GM10248 (cell line): ENCODE data around the gene BRF1.

Experiments used
- CTCF ChIA-PET: fragments of 300-600 bp; sonication (Branson Sonifier 250); formaldehyde crosslinking; extraction: SDS; loops from one replicate; lab custom pipeline; 2021; ENCODE audit warnings: antibody characterized with exemption; lab: Yijun Ruan, JAX
- POLR2A ChIA-PET: fragments of 350-650 bp; sonication (Branson Sonifier 250); formaldehyde crosslinking; extraction: SDS; loops from one replicate; lab custom pipeline; 2020; ENCODE audit warnings: antibody characterized with exemption; lab: Yijun Ruan, JAX
- DNase-seq: peaks from one replicate; pipeline ENCODE4 v3.0.0; 2012; ENCODE audit errors: extremely low spot score
- CTCF ChIP-seq: IDR thresholded peaks from 2 replicates; pipeline ENCODE4 v1.5.1; 2012; ENCODE audit warnings: mild to moderate bottlenecking, low read depth; ENCODE audit errors: extremely low read depth, missing control alignments, control extremely low read depth

BRF1 gene

GRCh38 chr14:105221598-105222178, 79.1 kb downstream of the BRF1 start:
- POLR2A ChIA-PET, result no interaction called here
- no peak for TF ChIP-seq CTCF
- DNase-seq, result no peak
- CTCF ChIA-PET, result no interaction called here

- ChIA-PET CTCF (interaction anchor here (0.8 kb wide), 1 partner anchor 18 kb away, joined by 3 read pairs; no protein-coding TSS in a partner anchor), POLR2A (no interaction called here)
- DNase-seq, result no peak
- TF ChIP-seq CTCF, result no peak
These were observed 79.9 kb downstream of the BRF1 start for GRCh38 chr14:105220699-105221597.

GRCh38 chr14:105219753-105220152, 81.0 kb downstream of the BRF1 start:
- no peak for DNase-seq
- no peak for TF ChIP-seq CTCF
- ChIA-PET CTCF (no interaction called here), POLR2A (no interaction called here)

- CTCF ChIA-PET, result interaction anchor here (1.4 kb wide), 1 partner anchor 270 kb away, joined by 3 read pairs; no protein-coding TSS in a partner anchor
- DNase-seq, result no peak
- POLR2A ChIA-PET, result no interaction called here
- TF ChIP-seq CTCF, result no peak
These were observed 81.7 kb downstream of the BRF1 start for GRCh38 chr14:105219043-105219612.

GRCh38 chr14:105218611-105219010, 82.2 kb downstream of the BRF1 start:
- DNase-seq, result no peak
- POLR2A ChIA-PET, result no interaction called here
- TF ChIP-seq CTCF, result no peak
- CTCF ChIA-PET, result interaction anchor here (1.0 to 1.4 kb wide), 2 partner anchors 17 to 271 kb away, joined by 3 read pairs; no protein-coding TSS in a partner anchor

GRCh38 chr14:105217774-105218173, 83.0 kb downstream of the BRF1 start:
- POLR2A ChIA-PET, result no interaction called here
- TF ChIP-seq CTCF, result no peak
- DNase-seq, result no peak
- CTCF ChIA-PET, result interaction anchor here (1.0 to 1.4 kb wide), 2 partner anchors 16 to 272 kb away, joined by 3 read pairs; no protein-coding TSS in a partner anchor
